Measurements from ENCODE around the gene FIBCD1.

The FIBCD1 gene

DNA sequence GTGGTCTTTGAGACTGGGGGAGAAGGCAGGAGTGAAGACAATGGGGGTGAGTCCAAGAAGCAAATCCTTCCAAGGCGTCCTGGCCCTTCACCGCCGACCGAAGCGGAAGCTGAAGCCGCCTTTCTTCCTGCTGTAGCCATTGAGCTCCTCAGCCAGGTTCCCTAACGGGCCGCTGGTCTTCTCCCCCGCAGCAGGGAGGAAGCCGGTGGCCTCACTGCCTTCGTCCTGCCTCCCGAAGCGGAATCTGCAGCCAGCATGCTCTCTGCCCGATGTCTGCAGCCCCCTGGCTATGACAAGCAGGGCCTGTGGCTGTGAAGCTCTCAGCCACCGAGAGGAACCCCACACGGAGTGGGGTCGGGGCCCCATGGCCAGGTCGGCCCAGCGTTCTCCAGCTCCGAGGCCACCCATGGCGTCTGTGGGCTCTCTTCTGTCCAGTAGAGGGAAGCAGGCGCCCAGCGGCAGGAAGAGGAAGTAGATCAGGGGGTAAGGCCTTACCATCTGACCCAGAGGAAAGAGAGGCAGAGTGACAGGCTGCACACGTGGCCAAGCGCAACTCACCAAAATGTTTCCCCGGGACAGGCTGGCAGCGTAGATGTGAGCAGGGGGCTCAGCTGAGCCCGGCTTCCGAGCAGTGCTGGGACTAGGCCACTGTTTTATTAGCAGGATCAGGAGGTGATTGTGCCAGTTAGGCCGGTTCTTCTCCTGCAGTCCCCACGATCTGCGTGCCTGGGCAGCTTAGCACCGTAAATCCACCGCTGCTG is 45.5 kb downstream of the FIBCD1 start:
- no peak for DNase-seq

DNA sequence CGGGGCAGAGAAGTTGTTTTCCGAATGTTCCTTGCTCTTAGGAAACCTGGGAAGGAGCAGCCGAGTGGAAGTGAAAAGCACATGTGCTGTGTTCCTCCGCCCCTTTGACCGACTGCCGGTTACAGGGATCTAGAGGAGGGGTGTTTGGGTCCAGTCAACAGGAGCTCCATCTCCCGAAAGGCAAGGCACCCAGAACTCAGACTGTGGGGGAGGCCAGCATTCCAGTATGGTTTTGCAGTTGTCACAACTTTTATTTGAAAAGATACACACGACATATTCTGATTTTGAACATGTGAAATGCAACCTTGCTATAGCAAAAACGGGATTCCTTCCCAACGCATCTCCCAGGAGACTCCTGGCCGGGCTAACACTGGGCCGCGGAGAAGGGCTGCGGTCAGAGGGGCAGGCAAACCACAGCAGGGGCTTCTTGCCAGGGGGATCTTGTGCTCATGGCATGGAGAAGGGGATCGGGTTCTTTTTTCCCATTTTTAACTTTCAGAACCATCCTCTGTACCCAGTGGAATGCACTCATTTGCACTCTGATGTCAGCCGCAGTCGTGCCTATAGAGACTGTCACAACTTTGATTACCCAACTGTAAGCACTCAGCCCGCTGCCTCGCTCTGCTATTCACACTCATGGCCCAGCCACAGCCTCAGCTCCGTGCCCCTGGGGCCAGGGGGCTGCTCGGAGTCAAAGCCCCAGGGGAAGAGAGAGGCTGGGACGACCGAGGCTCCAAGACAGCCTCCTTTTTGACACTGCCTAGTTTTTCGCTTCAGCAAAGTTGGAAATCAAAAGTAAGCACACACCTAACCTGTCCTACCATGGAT is 46.4 kb downstream of the FIBCD1 start:
- DNase-seq = no peak

DNA sequence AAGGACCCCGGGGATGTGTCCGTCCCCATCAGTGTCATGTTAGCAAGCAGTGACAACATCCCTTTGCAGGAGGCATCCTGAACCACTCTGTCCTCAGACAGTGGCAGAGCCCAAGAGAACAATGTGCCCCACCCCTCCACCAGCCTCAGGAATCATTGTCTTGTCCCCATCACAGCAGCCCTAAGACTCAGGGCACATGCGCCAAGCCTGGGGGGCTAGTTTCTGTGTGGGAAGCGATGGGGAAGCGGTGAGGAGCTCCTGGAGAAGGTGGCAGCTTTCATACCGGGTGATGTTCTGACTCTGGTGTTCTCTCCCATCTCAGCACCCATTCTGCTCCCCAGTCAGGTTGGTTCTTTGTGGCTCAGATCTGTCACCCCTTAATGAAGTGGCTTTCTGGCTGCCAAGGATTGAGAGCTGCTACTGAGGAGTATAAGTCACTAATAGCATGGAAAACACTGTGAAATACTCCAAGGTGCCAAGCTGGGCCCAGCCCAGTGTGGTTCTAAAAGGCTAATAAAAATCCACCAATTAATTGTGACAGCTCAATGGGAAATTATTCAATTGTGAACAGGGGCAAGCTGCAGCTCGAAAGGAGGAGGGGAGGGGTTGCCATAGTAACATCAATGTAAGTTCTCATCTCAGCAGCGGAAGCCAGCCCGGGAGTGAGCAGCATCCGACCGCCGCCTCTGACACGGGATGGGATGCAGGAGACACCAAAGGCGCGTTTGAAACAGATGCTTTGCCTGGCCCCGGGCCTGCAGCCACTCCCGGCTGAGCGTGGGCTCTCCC is 47.2 kb downstream of the FIBCD1 start:
- no peak for DNase-seq

DNA sequence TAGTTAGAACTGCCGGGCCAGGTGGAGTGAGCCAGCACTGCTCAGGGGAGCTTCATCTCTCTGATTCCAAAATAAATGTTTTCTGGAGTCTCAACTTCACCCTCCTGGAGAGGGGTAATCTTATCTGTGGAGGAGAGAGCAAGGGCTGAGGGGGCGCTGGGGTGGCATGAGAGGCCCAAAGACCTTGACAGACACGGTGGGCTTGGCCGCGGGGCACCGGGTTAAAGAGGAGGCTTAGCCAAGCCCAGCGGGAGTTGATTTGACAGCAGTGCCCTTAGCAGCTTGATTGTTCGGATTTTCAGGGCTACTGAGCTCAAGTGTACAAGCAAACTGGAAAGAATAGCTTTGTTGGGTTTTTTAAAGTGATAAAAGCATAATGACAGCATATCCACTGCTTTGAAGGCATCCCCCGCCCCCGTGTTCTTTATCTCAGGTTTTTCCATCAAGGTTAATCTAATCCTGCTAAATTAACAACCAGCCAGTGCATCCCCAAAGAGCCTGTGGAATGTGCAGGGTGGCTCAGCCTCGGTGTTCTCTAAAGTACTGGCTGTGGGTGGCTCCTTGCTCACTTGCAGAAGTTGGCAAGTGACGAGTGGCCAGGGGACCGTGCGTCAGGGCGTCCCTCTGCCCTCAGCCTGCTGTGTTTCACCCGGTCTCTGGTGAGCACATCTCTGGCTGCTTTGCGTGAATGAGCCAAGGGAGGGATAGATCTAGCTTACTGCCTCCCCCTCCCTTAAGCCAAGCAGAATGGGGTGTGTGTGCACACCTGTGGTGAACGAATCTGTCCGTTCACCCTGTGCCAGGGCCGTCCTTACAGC is 48.0 kb downstream of the FIBCD1 start:
- no peak for DNase-seq

- no peak for DNase-seq
Observed at GRCh38 chr9:130890124-130890523, 48.9 kb downstream of the FIBCD1 start.

DNA sequence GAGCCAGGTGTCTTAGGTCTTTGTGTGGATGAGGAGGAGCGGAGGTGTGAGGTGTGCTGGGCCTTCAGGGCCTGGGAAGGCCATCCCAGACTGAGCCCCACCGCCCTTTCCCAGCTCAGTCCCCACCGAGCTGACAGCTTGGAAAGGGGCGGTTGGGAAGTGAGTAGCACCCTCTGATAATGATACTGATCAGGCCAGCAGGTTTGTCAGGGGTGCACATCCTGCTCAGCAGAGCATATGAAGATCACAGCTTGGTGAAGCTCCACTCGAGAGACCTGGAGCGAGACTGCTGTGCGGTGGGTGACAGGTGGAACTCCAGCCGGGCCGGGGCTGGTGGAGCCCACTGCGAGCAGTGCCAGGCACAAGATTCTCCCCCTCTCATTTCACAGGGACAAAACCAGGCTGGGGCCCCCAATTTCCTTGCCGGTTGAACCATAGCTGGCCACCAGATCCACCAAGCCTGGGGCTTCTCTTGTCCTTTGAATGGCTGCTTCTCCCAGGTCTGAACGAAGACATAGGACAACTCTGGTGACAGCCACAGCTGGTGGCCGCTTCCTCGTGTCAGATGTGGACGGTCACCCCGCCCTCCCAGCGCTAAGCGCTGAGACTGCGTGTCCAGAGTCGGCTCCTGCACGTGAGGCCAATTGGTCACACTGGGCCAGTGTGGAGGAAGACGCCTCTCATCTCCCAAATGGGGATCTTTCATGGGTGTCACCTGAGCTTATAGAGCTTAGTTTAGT is 50.7 kb downstream of the FIBCD1 start:
- no peak for DNase-seq

GRCh38 chr9:130887494-130888144 is 51.4 kb downstream of the FIBCD1 start:
- no peak for DNase-seq

DNA sequence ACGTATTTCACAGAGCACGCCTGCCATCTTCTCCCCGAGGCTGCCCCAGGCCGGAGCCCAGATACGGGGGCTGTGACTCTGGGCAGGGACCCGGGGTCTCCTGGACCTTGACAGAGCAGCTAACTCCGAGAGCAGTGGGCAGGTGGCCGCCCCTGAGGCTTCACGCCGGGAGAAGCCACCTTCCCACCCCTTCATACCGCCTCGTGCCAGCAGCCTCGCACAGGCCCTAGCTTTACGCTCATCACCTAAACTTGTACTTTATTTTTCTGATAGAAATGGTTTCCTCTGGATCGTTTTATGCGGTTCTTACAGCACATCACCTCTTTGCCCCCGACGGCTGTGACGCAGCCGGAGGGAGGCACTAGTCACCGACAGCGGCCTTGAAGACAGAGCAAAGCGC is 52.1 kb downstream of the FIBCD1 start:
- DNase-seq = no peak

DNA sequence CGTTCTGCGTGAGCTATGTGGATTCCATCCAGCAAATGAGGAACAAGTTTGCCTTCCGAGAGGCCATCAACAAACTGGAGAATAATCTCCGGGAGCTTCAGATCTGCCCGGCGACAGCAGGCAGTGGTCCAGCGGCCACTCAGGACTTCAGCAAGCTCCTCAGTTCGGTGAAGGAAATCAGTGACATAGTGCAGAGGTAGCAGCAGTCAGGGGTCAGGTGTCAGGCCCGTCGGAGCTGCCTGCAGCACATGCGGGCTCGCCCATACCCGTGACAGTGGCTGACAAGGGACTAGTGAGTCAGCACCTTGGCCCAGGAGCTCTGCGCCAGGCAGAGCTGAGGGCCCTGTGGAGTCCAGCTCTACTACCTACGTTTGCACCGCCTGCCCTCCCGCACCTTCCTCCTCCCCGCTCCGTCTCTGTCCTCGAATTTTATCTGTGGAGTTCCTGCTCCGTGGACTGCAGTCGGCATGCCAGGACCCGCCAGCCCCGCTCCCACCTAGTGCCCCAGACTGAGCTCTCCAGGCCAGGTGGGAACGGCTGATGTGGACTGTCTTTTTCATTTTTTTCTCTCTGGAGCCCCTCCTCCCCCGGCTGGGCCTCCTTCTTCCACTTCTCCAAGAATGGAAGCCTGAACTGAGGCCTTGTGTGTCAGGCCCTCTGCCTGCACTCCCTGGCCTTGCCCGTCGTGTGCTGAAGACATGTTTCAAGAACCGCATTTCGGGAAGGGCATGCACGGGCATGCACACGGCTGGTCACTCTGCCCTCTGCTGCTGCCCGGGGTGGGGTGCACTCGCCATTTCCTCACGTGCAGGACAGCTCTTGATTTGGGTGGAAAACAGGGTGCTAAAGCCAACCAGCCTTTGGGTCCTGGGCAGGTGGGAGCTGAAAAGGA is 53.3 kb downstream of the FIBCD1 start:
- no peak for DNase-seq

DNA sequence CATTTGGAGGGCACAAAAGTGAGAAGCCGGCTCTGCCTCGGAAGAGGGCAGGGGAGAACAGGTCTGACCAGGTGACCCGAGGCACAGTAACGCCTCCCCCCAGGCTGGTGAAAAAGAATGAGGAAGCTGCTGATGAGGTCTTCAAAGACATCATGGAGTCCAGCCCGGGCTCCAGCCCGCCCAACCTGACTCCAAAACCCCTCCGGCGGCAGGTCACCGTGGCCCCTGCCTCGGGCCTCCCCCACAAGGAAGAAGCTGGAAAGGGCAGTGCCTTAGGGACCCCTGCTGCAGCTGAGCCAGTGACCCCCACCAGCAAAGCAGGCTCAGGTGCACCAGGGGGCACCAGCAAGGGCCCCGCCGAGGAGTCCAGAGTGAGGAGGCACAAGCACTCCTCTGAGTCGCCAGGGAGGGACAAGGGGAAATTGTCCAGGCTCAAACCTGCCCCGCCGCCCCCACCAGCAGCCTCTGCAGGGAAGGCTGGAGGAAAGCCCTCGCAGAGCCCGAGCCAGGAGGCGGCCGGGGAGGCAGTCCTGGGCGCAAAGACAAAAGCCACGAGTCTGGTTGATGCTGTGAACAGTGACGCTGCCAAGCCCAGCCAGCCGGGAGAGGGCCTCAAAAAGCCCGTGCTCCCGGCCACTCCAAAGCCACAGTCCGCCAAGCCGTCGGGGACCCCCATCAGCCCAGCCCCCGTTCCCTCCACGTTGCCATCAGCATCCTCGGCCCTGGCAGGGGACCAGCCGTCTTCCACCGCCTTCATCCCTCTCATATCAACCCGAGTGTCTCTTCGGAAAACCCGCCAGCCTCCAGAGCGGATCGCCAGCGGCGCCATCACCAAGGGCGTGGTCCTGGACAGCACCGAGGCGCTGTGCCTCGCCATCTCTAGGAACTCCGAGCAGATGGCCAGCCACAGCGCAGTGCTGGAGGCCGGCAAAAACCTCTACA is 54.2 kb downstream of the FIBCD1 start:
- DNase-seq = no peak

- no peak for DNase-seq
Observed at GRCh38 chr9:130884111-130884531, 54.9 kb downstream of the FIBCD1 start.

GRCh38 chr9:130883479-130883878 is 55.6 kb downstream of the FIBCD1 start:
- DNase-seq = no peak

GRCh38 chr9:130882696-130883225 is 56.3 kb downstream of the FIBCD1 start:
- DNase-seq = no peak

- no peak for DNase-seq
Observed at GRCh38 chr9:130881516-130881915, 57.5 kb downstream of the FIBCD1 start.

- DNase-seq = no peak
Observed at GRCh38 chr9:130880599-130881220, 58.3 kb downstream of the FIBCD1 start.

GRCh38 chr9:130879863-130880411 is 59.1 kb downstream of the FIBCD1 start:
- DNase-seq = no peak

DNA sequence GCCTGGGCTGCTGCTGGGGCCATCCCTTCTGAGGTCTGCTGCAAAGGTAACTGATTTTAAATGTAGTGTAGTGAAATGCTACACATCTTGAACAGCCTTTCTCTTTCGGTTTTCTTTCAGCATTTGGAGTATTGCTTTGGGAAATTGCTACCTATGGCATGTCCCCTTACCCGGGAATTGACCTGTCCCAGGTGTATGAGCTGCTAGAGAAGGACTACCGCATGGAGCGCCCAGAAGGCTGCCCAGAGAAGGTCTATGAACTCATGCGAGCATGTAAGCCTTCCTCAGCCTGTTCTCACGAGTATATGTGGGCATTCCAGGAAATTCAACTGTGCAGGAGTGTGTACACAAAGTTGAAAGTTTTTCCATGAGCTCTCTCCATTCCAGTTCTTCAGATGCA is 60.8 kb downstream of the FIBCD1 start:
- DNase-seq = no peak

- DNase-seq = no peak
Observed at GRCh38 chr9:130877300-130877699, 61.7 kb downstream of the FIBCD1 start.

Data from NCI-H526 treated with DMSO at 0.1 percent for 48 hours (cell line).